ENCODE results near the gene CEACAM1.

GRCh38 chr19:42548552-42548951, 20.3 kb upstream of the CEACAM1 start:
- no peak for TF ChIP-seq POLR2A (IDR thresholded peaks at IDR 0.05; ENCODE audit: low read length)
- TF ChIP-seq GATA1 (IDR thresholded peaks at IDR 0.05; ENCODE audit: low read depth, low read length): no peak
